Measurements from ENCODE around the gene CTCF.

CTCF gene

GRCh38 chr16:67606632-67607031 is 44.3 kb downstream of the CTCF start:
- no peak for DNase-seq

DNA sequence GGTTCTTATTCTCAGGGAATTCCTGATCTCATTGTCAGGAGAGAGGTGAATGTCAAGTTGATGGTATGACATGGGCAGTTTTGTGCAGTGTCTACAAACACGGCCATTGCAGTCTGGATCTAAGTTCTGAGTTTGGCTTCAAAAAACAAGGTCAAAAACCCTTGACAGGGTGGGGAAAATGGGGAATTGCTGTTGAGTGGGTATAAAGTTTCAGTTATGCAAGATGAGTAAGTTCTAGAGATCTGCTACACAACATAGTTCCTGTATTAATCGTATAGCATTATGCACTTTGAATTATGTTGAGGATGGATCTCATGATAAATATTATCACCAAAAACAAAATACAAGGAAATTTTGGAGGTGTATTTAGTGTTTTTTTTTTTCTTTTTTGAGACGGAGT is 46.0 kb downstream of the CTCF start:
- no peak for DNase-seq

GRCh38 chr16:67613808-67614207 is 51.5 kb downstream of the CTCF start:
- DNase-seq = peak; percentile 15

DNA sequence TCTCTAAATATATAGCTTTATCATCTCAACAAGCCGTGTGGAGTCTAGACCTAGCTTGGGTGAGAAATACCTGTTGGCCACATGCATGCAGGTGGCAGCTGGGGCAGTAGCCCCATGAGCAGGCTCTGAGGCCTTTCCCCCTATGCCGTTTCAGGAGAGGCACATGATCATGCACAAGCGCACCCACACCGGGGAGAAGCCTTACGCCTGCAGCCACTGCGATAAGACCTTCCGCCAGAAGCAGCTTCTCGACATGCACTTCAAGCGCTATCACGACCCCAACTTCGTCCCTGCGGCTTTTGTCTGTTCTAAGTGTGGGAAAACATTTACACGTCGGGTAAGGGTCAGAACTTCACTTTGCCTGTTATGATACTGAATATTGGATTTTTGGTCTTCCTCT is 65.9 kb downstream of the CTCF start:
- DNase-seq = no peak

- DNase-seq = no peak
These were observed 70.3 kb downstream of the CTCF start for GRCh38 chr16:67632415-67633172.

DNA sequence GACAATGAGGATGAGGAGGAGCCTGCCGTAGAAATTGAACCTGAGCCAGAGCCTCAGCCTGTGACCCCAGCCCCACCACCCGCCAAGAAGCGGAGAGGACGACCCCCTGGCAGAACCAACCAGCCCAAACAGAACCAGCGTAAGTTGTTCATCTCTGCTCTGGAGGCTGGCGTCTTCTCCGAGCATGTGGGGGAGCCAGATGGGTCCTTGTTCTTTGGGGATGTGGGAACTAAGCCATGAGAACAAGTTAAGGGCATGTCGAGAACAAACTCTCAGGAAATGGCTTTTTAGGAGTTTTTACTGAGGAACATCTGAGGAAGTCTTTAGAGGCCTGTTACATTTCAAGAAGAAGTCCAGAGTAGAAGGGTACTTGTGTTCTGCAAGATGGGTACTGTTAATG is 74.4 kb downstream of the CTCF start:
- no peak for DNase-seq

- no peak for DNase-seq
These were observed 75.3 kb downstream of the CTCF start for GRCh38 chr16:67637625-67638024.

- DNase-seq = no peak
These were observed 79.7 kb downstream of the CTCF start for GRCh38 chr16:67641779-67642708.

GRCh38 chr16:67644038-67644437 is 81.7 kb downstream of the CTCF start:
- DNase-seq = no peak

GRCh38 chr16:67645397-67646121 is 83.2 kb downstream of the CTCF start:
- no peak for DNase-seq

DNA sequence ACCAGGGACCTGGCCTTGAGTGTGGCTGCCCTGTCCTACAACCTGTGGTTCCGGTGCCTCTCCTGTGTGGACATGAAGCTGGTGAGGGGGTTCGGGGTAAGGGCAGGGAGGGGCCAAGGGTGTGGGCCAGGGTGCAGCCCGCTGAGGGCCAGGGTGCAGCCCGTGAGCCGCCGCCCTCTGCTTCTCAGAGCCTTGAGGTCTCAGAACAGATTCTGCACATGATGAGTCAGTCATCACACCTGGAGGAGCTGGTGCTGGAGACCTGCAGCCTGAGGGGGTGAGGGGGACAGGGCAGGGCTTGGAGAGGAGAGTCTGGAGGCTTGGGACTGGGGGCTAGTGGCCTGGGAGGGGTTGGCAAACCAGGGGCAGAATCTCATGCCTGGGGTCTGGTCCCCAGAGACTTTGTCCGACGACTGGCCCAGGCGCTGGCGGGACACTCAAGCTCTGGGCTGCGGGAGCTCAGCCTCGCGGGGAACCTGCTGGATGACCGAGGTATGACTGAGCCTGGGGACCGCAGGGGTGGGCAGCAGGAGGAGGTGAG is 84.9 kb downstream of the CTCF start:
- DNase-seq = no peak

DNA sequence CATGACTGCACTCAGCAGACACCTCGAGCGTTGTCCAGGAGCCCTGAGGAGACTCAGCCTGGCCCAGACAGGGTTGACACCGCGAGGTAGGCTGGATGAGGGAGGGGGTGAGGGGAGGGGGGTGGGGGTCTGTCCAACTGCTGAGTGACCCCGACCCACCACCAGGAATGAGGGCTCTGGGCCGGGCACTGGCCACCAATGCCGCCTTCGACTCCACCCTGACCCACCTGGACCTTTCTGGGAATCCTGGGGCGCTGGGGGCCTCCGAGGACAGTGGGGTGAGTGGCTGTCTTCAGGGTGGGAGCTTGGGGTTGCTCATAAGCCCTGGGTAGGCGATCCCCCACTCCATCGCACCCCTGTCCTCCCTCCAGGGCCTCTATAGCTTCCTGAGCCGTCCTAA is 85.4 kb downstream of the CTCF start:
- DNase-seq = no peak

DNA sequence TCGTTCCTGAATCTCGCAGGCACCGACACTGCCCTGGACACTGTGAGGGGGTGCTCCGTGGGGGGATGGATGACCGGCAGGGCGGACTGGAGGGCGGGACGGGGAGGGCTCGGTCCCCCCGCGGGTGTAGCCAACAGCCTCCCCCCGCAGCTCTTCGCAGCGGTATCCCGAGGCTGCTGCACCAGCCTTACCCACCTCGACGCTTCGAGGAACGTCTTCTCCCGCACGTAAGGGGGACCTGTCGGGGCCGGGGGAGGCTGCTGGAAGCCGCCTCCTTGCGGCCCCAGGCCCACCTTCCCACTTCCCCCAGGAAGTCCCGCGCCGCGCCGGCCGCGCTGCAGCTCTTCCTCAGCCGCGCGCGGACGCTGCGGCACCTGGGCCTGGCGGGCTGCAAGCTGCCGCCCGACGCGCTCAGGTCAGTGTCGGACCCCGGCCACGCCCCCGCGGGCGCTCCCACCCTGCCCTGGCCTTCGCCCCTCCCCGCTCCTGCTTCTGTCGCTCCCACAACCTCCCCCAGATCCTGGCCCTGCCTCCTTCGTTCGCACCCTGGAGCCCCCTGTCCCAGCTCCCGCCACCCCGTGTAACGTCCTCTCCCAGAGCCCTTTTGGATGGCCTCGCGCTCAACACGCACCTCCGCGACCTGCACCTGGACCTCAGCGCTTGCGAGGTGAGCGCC is 85.9 kb downstream of the CTCF start:
- DNase-seq = no peak

DNA sequence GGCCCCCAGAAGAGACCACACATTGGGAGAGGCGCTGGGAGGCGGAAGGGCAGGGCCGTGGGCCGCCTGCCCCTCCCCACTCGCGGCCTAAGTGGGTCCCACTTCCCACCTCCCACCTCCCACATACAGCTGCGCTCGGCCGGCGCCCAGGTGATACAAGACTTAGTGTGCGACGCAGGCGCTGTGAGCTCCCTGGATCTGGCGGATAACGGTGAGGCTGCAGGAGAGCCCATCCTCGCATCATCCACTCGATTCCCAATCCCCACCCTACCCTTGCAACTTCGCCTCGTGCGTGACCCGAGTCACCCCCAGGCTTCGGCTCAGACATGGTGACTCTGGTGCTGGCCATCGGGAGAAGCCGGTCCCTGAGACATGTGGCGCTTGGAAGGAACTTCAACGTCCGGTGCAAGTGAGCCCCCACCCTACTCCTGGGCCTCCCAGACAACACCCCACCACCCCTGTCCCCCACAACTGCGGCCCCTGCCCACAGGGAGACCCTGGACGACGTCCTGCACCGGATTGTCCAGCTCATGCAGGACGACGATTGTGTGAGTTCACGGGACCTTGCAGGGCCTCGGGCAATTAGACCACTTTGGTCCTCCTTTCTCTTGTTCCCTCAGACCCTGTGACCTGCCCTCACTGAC is 86.6 kb downstream of the CTCF start:
- no peak for DNase-seq

GRCh38 chr16:67649494-67649931 is 87.2 kb downstream of the CTCF start:
- DNase-seq = no peak

GRCh38 chr16:67650023-67650422 is 87.7 kb downstream of the CTCF start:
- no peak for DNase-seq

GRCh38 chr16:67651039-67651438 is 88.7 kb downstream of the CTCF start:
- no peak for DNase-seq

DNA sequence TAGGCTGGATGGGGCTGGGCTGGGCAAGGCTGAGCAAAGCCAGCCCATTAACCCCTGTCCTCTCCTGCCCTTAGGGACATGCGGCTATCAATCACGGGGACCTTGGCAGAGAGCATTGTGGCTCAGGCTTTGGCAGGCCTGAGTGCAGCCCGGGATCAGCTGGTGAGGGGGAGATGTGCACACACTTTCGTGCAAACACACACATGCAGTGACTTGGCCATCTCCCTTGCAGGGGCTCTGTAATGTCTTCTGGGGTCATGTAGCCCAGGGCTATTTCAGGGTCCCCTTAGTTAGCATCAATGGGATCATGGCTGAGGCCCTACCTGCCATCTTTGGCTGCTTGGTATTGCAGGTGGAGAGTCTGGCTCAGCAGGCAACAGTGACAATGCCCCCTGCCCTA is 89.5 kb downstream of the CTCF start:
- no peak for DNase-seq

DNA sequence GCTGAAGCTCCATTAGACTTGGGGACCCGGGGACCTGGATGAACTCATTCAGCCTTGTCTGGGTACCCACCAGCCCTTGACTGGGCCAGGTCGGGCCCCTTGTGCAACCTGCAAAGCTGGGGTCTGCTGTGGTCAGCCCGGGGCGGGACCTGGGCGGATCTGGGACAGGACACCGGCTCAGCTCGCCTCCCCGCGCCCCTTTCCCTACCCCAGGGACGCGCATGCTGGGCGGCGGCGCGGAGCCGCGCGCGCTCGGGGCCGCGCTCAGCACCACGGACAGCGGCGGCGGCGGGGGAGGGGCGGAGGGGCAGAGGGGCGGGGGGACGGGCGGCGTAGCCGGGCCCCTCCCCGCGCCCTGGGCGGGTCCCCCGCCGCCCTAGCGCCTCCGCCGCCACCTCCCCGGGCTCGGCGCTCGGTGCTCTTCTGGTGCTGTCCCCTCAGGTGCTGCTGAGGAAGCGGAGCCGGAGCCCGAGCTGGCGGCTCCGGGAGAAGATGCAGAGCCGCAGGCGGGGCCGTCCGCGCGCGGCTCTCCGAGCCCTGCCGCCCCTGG is 90.3 kb downstream of the CTCF start:
- DNase-seq = no peak

GRCh38 chr16:67653128-67653788 is 90.9 kb downstream of the CTCF start:
- DNase-seq = no peak

- no peak for DNase-seq
These were observed 91.6 kb downstream of the CTCF start for GRCh38 chr16:67653789-67654402.
